HepG2 (cell line): ENCODE measurements around the gene COX7C. TPM values are rescaled to one million over a fixed set of nuclear protein-coding genes. Genes with fewer than 3 reads are reported as not detected.

Experiments
- ATAC-seq: fragments of 200-7000 bp; cut with Tn5 transposase; 3 replicates; pipeline ENCODE4 v1.9.1; 2020; ENCODE audit warnings: mild to moderate bottlenecking, moderate library complexity
- BruUV-seq: library from RNA; stranded (reverse); fragments of 400-500 nt; replicated peaks from 2 replicates; lab custom pipeline; 2021; lab: Mats Ljungman, UMichigan
- CTCF ChIA-PET: fragments of 300-600 bp; formaldehyde crosslinking; extraction: SDS; loops from one replicate; lab custom pipeline; 2021; ENCODE audit warnings: low total read pairs, inconsistent platforms, low intra/inter-chr PET ratio; lab: Yijun Ruan, JAX
- POLR2A ChIA-PET: fragments of 350-600 bp; sonication (Branson Sonifier 250); formaldehyde crosslinking; loops from one replicate; lab custom pipeline; 2020; ENCODE audit warnings: antibody characterized with exemption, inconsistent platforms; lab: Yijun Ruan, JAX
- DNase-seq: peaks from one replicate; pipeline ENCODE4 v3.0.0-alpha.2; 2015; ENCODE audit warnings: low spot score
- FAIRE-seq: peaks from 3 replicates; lab custom pipeline; 2011; peaks lifted over from hg19 to GRCh38; lab: Jason Lieb, UNC
- H2AFZ ChIP-seq: one replicate; pipeline ENCODE4 v1.6.1; 2011; ENCODE audit warnings: low read length, inconsistent platforms
- H3K27ac ChIP-seq: fragments of 300-600 bp; 3 replicates; pipeline ENCODE4 v1.8.0; 2011; ENCODE audit warnings: mixed run types, mild to moderate bottlenecking, mixed read lengths, low read length, inconsistent platforms; ENCODE audit not compliant: insufficient read depth; ENCODE audit errors: extremely low read length
- H3K27me3 ChIP-seq, 2 experiments: fragments of 200-600 bp in 1 of 2; 2 replicates in 1 of 2; 3 replicates in 1 of 2; pipeline versions ENCODE4 v1.6.0 to v1.8.0; 2011; ENCODE audit warnings: low read length in 2 of 2, mild to moderate bottlenecking in 2 of 2, moderate library complexity in 2 of 2, inconsistent platforms in 1 of 2; ENCODE audit not compliant: insufficient read depth in 2 of 2, control insufficient read depth in 1 of 2
- H3K36me3 ChIP-seq, 2 experiments: fragments of 200-600 bp in 1 of 2; replicated peaks in 1 of 2; 2 replicates in 1 of 2; 3 replicates in 1 of 2; pipeline versions ENCODE4 v1.5.1 to v1.8.0; 2011; ENCODE audit warnings: low read length in 2 of 2, inconsistent platforms in 1 of 2; ENCODE audit not compliant: insufficient read depth in 2 of 2, control insufficient read depth in 1 of 2
- H3K4me1 ChIP-seq: 2 replicates; pipeline ENCODE4 v1.5.1; 2012; ENCODE audit warnings: low read length, inconsistent platforms; ENCODE audit not compliant: insufficient read depth
- H3K4me2 ChIP-seq: 2 replicates; pipeline ENCODE4 v1.6.0; 2011; ENCODE audit warnings: low read depth, low read length, inconsistent platforms
- H3K4me3 ChIP-seq, 3 experiments: fragments of 200-600 bp in 1 of 3; sonication (generic), shearing (Covaris generic) in 1 of 3; replicated peaks in 1 of 3; 2 replicates each; pipeline ENCODE4 v1.5.1; 2011 to 2016; ENCODE audit warnings: low read length in 3 of 3, inconsistent platforms in 2 of 3, low read depth in 2 of 3, mild to moderate bottlenecking in 2 of 3, control low read depth in 1 of 3, mixed read lengths in 1 of 3; ENCODE audit not compliant: insufficient read depth in 1 of 3
- H3K79me2 ChIP-seq: one replicate; pipeline ENCODE4 v1.6.1; 2011; ENCODE audit warnings: low read length, inconsistent platforms; ENCODE audit not compliant: insufficient read depth
- H3K9ac ChIP-seq: 2 replicates; pipeline ENCODE4 v1.6.0; 2011; ENCODE audit warnings: mild to moderate bottlenecking, low read depth, low read length, inconsistent platforms; ENCODE audit not compliant: insufficient read depth
- H3K9me3 ChIP-seq: 2 replicates; pipeline ENCODE4 v1.5.1; 2012; ENCODE audit warnings: mild to moderate bottlenecking, low read length
- H4K20me1 ChIP-seq: 2 replicates; pipeline ENCODE4 v1.6.0; 2011; ENCODE audit warnings: inconsistent platforms, mild to moderate bottlenecking, low read length, moderate library complexity; ENCODE audit not compliant: insufficient read depth
- ATF4 ChIP-seq, 2 experiments: fragments of 450-650 bp in 1 of 2; sonication (generic) in 1 of 2; formaldehyde crosslinking; IDR thresholded peaks; 2 replicates each; pipeline versions ENCODE4 v1.5.0 to v1.8.0; 2020 to 2022; ENCODE audit warnings: mild to moderate bottlenecking in 1 of 2, missing genetic modification reagents in 1 of 2
- CENPX ChIP-seq: sonication (generic); formaldehyde crosslinking; IDR thresholded peaks from 2 replicates; pipeline ENCODE4 v1.9.0; 2021; ENCODE audit warnings: mild to moderate bottlenecking, missing genetic modification reagents, moderate library complexity
- CREM ChIP-seq, 2 experiments: sonication (generic) in 1 of 2; formaldehyde crosslinking in 1 of 2; IDR thresholded peaks; 2 replicates each; pipeline versions ENCODE4 v1.4.0 to v1.6.1; 2016 to 2020; ENCODE audit warnings: antibody characterized with exemption in 1 of 2, mild to moderate bottlenecking in 1 of 2, missing genetic modification reagents in 1 of 2
- DRAP1 ChIP-seq: IDR thresholded peaks from 2 replicates; pipeline ENCODE4 v1.6.1; 2016; ENCODE audit warnings: missing genetic modification reagents, missing compliant biosample characterization
- EHMT2 ChIP-seq: fragments of 200-600 bp; sonication (generic); IDR thresholded peaks from 2 replicates; pipeline ENCODE4 v1.7.0; 2017; ENCODE audit warnings: antibody characterized with exemption, low read depth, low read length, borderline replicate concordance
- PBX2 ChIP-seq: IDR thresholded peaks from 2 replicates; pipeline ENCODE4 v1.6.1; 2016; ENCODE audit warnings: control low read depth
- PITX1 ChIP-seq: sonication (generic); formaldehyde crosslinking; IDR thresholded peaks from 2 replicates; pipeline ENCODE4 v1.5.1; 2020; ENCODE audit warnings: mild to moderate bottlenecking, missing genetic modification reagents
- SMAD3 ChIP-seq: sonication (generic); formaldehyde crosslinking; IDR thresholded peaks from 2 replicates; pipeline ENCODE4 v1.4.0; 2020; ENCODE audit warnings: missing genetic modification reagents
- SMYD3 ChIP-seq: sonication (generic); formaldehyde crosslinking; IDR thresholded peaks from 2 replicates; pipeline ENCODE4 v1.8.1; 2023; ENCODE audit warnings: mild to moderate bottlenecking, missing genetic modification reagents
- THAP11 ChIP-seq: IDR thresholded peaks from 2 replicates; pipeline ENCODE4 v1.6.1; 2016; ENCODE audit warnings: missing biosample characterization, missing genetic modification reagents
- THYN1 ChIP-seq: sonication (generic); formaldehyde crosslinking; IDR thresholded peaks from 2 replicates; pipeline ENCODE4 v1.8.1; 2023; ENCODE audit warnings: low read depth, mild to moderate bottlenecking, moderate library complexity, missing genetic modification reagents, borderline replicate concordance
- ZBTB42 ChIP-seq: sonication (generic); formaldehyde crosslinking; IDR thresholded peaks from 2 replicates; pipeline ENCODE4 v1.5.0; 2020; ENCODE audit warnings: mild to moderate bottlenecking, missing genetic modification reagents
- ZNF224 ChIP-seq: sonication (generic); formaldehyde crosslinking; IDR thresholded peaks from 2 replicates; pipeline ENCODE4 v1.5.0; 2020; ENCODE audit warnings: mild to moderate bottlenecking, missing genetic modification reagents
- ZNF232 ChIP-seq: sonication (generic); formaldehyde crosslinking; IDR thresholded peaks from 2 replicates; pipeline ENCODE4 v1.4.0; 2020; ENCODE audit warnings: missing genetic modification reagents, borderline replicate concordance
- ZNF354B ChIP-seq: sonication (generic); formaldehyde crosslinking; IDR thresholded peaks from 2 replicates; pipeline ENCODE4 v1.8.0; 2022; ENCODE audit warnings: mild to moderate bottlenecking, missing genetic modification reagents
- ZSCAN25 ChIP-seq: sonication (generic); formaldehyde crosslinking; IDR thresholded peaks from 2 replicates; pipeline ENCODE4 v1.8.0; 2022; ENCODE audit warnings: mild to moderate bottlenecking, missing genetic modification reagents
- WGBS: methylation state at CpG from one replicate; pipeline ENCODE4 v1.1.6; 2017; ENCODE audit warnings: low lambda C conversion rate; 5-methylcytosine and 5-hydroxymethylcytosine counted together
- in situ Hi-C: cut with HindIII; loops from 2 replicates; pipeline ENCODE4 v1.10.0; 2017; ENCODE audit warnings: low pct_unique_long_range_greater_than_20kb; ENCODE audit not compliant: extremely low pct_ligation_motif_present
- intact Hi-C: fragments of 100-400 bp; cut with micrococcal nuclease; formaldehyde crosslinking; loops from one replicate; pipeline ENCODE4 v1.10.0; 2022; ENCODE audit not compliant: unreplicated experiment
- polyA plus RNA-seq, 8 experiments: library from polyadenylated mRNA; depleted of rRNA in 3 of 8; stranded (reverse) in 7 of 8; unstranded in 1 of 8; fragments of >200 nt; fragmentation: Illumina TruSeq in 4 of 8; extraction: Trizol in 4 of 8; gene quantifications; 2 replicates each; pipeline versions ENCODE4 v1.2.1 to v1.2.3, GENCODE V29; 2011 to 2016; ENCODE audit warnings: low read depth in 4 of 8, missing spikeins in 1 of 8, mixed read lengths in 1 of 8; ENCODE audit not compliant: insufficient read depth in 1 of 8
- total RNA-seq, 5 experiments: library from RNA; depleted of rRNA; stranded (reverse); fragments of >200 nt; fragmentation: Illumina TruSeq; extraction: Trizol; gene quantifications; 2 replicates each; pipeline ENCODE4 v1.2.3, GENCODE V29; 2016; ENCODE audit warnings: low read depth in 1 of 5
- TF ChIP-seq, protein P1 (sequence below): sonication (generic); formaldehyde crosslinking; IDR thresholded peaks from 2 replicates; pipeline ENCODE4 v1.4.0; 2020; ENCODE audit warnings: mild to moderate bottlenecking, missing genetic modification reagents
- TF ChIP-seq, protein P2 (sequence below): sonication (generic); formaldehyde crosslinking; IDR thresholded peaks from 2 replicates; pipeline ENCODE4 v1.8.0; 2022; ENCODE audit warnings: mild to moderate bottlenecking, missing genetic modification reagents; ENCODE audit not compliant: insufficient replicate concordance

Gene COX7C
- total and polyA plus RNA-seq, 2 of the 13 experiments (the other 11 are each of a cell fraction or from before 2014, with no cell fraction given): 538 to 635 TPM

DNA sequence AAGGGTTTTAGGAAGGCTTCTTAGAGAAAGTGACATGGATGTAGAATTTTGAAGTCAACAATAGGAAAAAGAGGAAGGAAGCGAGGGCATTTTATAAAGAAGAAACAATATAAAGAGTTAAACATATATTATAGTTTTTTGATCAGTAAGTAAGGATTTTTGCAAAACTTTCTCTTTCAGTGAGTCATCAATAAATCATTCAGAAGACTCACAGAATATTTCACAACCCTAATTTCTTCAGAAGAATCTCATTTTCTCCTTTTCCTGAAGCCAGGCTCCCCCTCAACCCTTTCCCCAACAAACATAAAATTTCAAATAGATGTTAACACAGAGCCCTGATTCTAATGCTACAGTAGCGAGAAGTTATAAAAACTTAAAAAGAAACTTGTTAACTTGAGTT lies 4.3 kb upstream of the COX7C start (continued):
- TF ChIP-seq ATF4 (CRISPR knock-in tag; IDR thresholded peaks at IDR 0.05) (no peak), SMYD3 (CRISPR knock-in tag) (no peak), THAP11 (no peak)

GRCh38 chr5:86617309-86617755 lies 409 bp upstream of the COX7C start:
- H3K4me3 ChIP-seq: peak overlapping the region in 2 of 3 experiments; percentile 26 to 96; a peak in 1 of 6 replicates
- peaks cover 0 to 3% of the 10 kb centered on the region in 2 experiments; a peak in 1 of 5 replicates for H3K27me3 ChIP-seq
- peaks cover 17% of the 10 kb centered on the region for H3K79me2 ChIP-seq
- peak overlapping the region; percentile 67 for H3K4me2 ChIP-seq
- no peaks in the 10 kb centered on the region; the same call in 1 of the 2 replicates for H4K20me1 ChIP-seq
- peaks cover 2 to 12% of the 10 kb centered on the region in 2 experiments; a peak in 4 of 5 replicates for H3K36me3 ChIP-seq
- intact Hi-C loops (no loop called here), in situ Hi-C loops (no loop called here)
- H2AFZ ChIP-seq: peak overlapping the region; percentile 99
- H3K27ac ChIP-seq: no peak overlapping the region
- peaks cover 18% of the 10 kb centered on the region for H3K4me1 ChIP-seq
- ChIA-PET POLR2A (no interaction called here), CTCF (no interaction called here)
- ATAC-seq: peak; percentile 6
- no TSS peak for BruUV-seq
- peaks cover 6% of the 10 kb centered on the region; the same call in 1 of the 2 replicates for H3K9me3 ChIP-seq
- 38% methylated on average over 6 of the region's 6 CpGs for WGBS
- peak overlapping the region; percentile 31; the same call in 1 of the 2 replicates for H3K9ac ChIP-seq
- no peak for DNase-seq
- no peak for FAIRE-seq
- TF ChIP-seq ZSCAN25 (CRISPR knock-in tag): no peak
- TF ChIP-seq ZBTB42 (CRISPR knock-in tag): no peak
- no peak for TF ChIP-seq PBX2 (CRISPR knock-in tag)
- TF ChIP-seq PITX1 (CRISPR knock-in tag): no peak
- no peak for TF ChIP-seq DRAP1
- TF ChIP-seq CENPX (CRISPR knock-in tag): no peak
- TF ChIP-seq, protein P1, sequence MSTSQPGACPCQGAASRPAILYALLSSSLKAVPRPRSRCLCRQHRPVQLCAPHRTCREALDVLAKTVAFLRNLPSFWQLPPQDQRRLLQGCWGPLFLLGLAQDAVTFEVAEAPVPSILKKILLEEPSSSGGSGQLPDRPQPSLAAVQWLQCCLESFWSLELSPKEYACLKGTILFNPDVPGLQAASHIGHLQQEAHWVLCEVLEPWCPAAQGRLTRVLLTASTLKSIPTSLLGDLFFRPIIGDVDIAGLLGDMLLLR (CRISPR knock-in tag): no peak
- TF ChIP-seq THYN1: 0 out of 2 replicates have a peak, but pooled peaks have one; percentile 51
- TF ChIP-seq CREM (IDR thresholded peaks at IDR 0.05): no peak
- TF ChIP-seq CREM (CRISPR knock-in tag; IDR thresholded peaks at IDR 0.05): no peak
- TF ChIP-seq ZNF354B (CRISPR knock-in tag): 0 out of 2 replicates have a peak, but pooled peaks have one; percentile 7
- no peak for TF ChIP-seq ZNF224
- no peak for TF ChIP-seq SMAD3 (CRISPR knock-in tag)
- no peak for TF ChIP-seq ZNF232 (CRISPR knock-in tag)
- peak; percentile 91; the same call in 1 of the 2 replicates for TF ChIP-seq EHMT2
- TF ChIP-seq, protein P2, sequence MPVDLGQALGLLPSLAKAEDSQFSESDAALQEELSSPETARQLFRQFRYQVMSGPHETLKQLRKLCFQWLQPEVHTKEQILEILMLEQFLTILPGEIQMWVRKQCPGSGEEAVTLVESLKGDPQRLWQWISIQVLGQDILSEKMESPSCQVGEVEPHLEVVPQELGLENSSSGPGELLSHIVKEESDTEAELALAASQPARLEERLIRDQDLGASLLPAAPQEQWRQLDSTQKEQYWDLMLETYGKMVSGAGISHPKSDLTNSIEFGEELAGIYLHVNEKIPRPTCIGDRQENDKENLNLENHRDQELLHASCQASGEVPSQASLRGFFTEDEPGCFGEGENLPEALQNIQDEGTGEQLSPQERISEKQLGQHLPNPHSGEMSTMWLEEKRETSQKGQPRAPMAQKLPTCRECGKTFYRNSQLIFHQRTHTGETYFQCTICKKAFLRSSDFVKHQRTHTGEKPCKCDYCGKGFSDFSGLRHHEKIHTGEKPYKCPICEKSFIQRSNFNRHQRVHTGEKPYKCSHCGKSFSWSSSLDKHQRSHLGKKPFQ: no peak
